ENCODE results near the gene MAP3K8. TPM values are rescaled to one million over a fixed set of nuclear protein-coding genes. Genes with fewer than 3 reads are reported as not detected.
A peak's percentile ranks its signal among the peaks of the same experiment; 100 is the strongest.

Gene MAP3K8
- polyA plus RNA-seq, 1 experiment, result 13.7 TPM

DNA sequence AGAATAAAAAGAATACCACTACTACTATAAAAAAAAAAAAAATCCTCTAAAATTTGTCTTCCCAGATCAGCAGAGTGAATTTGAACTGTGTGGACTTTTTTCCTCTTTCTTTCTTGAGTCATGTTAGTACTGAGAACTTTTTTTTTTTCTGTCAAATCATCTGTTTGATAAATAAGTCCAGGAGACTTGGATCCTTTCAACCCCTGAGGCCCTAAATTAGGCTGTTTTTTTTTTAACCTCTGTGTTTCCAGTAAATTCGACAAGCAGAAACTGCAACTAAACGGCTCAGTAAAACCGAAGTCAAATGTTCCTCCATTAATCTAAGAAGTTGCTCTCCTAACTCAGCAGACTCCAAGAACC is 2.7 kb downstream of the MAP3K8 start:
- DNase-seq (ENCODE audit: low read depth), result no peak
- ChIA-PET CTCF (interaction anchor here (0.6 to 0.7 kb wide), 3 partner anchors 97 to 189 kb away, joined by 3 read pairs; no protein-coding TSS in a partner anchor), POLR2A (interaction anchor here (0.6 kb wide), 1 partner anchor 545 kb away, joined by 3 read pairs; no protein-coding TSS in a partner anchor)
- peak overlapping the region; percentile 88 for H3K4me3 ChIP-seq (ENCODE audit: low read depth, low read length)
- peaks cover 2% of the 10 kb centered on the region; the same call in 1 of the 2 replicates for H3K36me3 ChIP-seq (ENCODE audit: control insufficient read depth, insufficient read depth, low read length)
- H3K27me3 ChIP-seq (ENCODE audit: control insufficient read depth, insufficient read depth, low read length), result no peaks in the 10 kb centered on the region
- TF ChIP-seq CTCF (IDR thresholded peaks at IDR 0.05; ENCODE audit: insufficient read depth, low read depth, low read length), result no peak

DNA sequence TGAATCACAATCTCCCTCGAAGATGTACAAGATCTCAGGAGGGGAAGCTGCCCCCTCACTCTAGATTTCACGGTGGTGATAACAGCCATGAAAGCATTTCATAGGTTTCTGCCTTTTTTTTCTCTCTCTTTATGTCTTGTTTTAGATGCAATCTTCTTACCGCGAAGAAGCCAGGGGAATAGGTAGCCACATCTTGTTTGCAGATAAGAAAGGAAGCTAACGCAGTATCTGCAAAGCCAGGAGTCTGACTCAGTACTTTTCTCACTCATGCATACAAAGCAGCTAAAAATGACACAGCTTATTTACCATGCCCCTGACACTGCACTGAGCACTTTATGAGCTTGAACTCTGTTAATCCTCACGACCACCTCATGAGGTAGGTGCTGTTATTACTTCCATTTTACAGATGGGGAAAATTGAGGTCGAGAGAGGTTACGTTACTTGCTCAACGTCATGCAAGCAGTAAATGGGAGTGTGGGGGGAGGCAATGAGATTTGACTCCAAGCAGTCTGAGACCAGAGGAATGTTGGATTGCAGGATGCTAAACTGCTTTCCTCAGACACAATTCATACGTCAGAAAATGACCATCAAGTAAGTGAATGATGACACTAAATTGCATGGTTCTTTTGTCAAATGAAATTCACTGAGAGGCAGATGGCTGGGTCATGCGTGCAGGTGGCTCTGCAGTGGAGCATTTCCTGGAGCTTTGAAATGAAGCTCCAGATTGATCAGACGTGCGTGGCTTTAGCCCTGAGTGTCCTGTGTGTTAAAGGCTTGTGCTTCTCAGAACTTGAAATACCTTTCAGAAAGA is 3.3 kb downstream of the MAP3K8 start:
- Histone ChIP-seq H3K4me3 (ENCODE audit: low read depth, low read length) (peak overlapping the region; percentile 88), H3K36me3 (ENCODE audit: control insufficient read depth, insufficient read depth, low read length) (peaks cover 3% of the 10 kb centered on the region; the same call in 1 of the 2 replicates), H3K27me3 (ENCODE audit: control insufficient read depth, insufficient read depth, low read length) (no peaks in the 10 kb centered on the region)
- ChIA-PET POLR2A (no interaction called here), CTCF (interaction anchor here (0.6 to 1.3 kb wide), 3 partner anchors 23 to 97 kb away, joined by 3 to 5 read pairs (median 4); no protein-coding TSS in a partner anchor)
- no peak for TF ChIP-seq CTCF (IDR thresholded peaks at IDR 0.05; ENCODE audit: insufficient read depth, low read depth, low read length)
- no peak for DNase-seq (ENCODE audit: low read depth)

DNA sequence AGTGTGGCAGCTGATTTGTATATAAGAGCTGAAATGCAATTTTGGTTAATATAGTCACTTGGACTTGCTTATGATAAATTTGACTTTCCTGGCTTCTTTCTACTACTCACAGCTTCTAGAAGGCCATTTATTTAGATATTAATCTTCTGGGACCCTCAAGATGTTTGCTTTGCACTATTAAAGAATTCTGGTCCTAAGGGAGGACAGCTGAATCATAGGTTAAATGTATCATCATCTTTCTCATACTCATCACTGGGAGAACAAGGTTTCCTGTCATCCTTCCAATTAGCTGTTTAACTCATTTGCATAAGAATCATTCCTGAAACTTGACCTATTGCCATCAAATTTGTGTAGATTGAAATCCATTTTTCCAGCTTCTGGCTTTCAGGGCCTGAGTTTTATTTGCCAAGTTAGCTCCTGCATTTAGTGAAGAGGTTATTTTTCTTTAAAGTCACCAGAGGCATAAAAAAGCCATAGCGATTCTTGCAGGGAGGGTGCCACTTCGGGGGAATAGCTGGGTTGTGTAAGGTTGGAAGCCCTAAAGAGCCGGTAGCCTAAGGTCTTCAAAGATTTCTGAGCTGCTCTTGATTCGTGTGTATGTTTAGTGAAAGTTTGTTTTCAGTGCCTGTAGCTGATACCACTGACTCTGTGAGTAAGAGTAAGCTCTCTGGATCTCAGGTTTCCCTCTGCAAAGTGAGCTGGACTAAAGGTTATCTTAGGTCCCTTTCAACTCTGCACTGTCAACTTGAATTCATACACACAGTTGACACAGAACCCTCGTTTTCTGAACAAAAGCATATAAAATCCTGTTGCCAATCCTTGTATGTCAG is 4.3 kb downstream of the MAP3K8 start:
- no peak for DNase-seq (ENCODE audit: low read depth)
- Histone ChIP-seq H3K36me3 (ENCODE audit: control insufficient read depth, insufficient read depth, low read length) (peaks cover 3% of the 10 kb centered on the region; the same call in 1 of the 2 replicates), H3K4me3 (ENCODE audit: low read depth, low read length) (no peak overlapping the region), H3K27me3 (ENCODE audit: control insufficient read depth, insufficient read depth, low read length) (no peaks in the 10 kb centered on the region)
- TF ChIP-seq CTCF (IDR thresholded peaks at IDR 0.05; ENCODE audit: insufficient read depth, low read depth, low read length), result no peak
- ChIA-PET CTCF (interaction anchor here (1.3 kb wide), 2 partner anchors 24 to 95 kb away, joined by 4 to 5 read pairs; no protein-coding TSS in a partner anchor), POLR2A (interaction anchor here (0.7 to 0.8 kb wide), 2 partner anchors 16 to 291 kb away, joined by 5 to 6 read pairs; no protein-coding TSS in a partner anchor)

- TF ChIP-seq CTCF (IDR thresholded peaks at IDR 0.05; ENCODE audit: insufficient read depth, low read depth, low read length), result no peak
- Histone ChIP-seq H3K27me3 (ENCODE audit: control insufficient read depth, insufficient read depth, low read length) (no peaks in the 10 kb centered on the region), H3K4me3 (ENCODE audit: low read depth, low read length) (no peak overlapping the region), H3K36me3 (ENCODE audit: control insufficient read depth, insufficient read depth, low read length) (peaks cover 3% of the 10 kb centered on the region; the same call in 1 of the 2 replicates)
- CTCF ChIA-PET, result interaction anchor here (1.3 kb wide), 1 partner anchor 48 kb away, joined by 3 read pairs; no protein-coding TSS in a partner anchor
- POLR2A ChIA-PET, result no interaction called here
- DNase-seq (ENCODE audit: low read depth), result no peak
These were observed 5.9 kb downstream of the MAP3K8 start for GRCh38 chr10:30439931-30440330.

All from BJ (cell line).